ENCODE results near the gene LRCOL1. TPM values are rescaled to one million over a fixed set of nuclear protein-coding genes. Genes with fewer than 3 reads are reported as not detected.

LRCOL1 gene
- total and polyA plus RNA-seq, 2 experiments from 2014 or later, result 1.7 TPM; not detected in 1

DNA sequence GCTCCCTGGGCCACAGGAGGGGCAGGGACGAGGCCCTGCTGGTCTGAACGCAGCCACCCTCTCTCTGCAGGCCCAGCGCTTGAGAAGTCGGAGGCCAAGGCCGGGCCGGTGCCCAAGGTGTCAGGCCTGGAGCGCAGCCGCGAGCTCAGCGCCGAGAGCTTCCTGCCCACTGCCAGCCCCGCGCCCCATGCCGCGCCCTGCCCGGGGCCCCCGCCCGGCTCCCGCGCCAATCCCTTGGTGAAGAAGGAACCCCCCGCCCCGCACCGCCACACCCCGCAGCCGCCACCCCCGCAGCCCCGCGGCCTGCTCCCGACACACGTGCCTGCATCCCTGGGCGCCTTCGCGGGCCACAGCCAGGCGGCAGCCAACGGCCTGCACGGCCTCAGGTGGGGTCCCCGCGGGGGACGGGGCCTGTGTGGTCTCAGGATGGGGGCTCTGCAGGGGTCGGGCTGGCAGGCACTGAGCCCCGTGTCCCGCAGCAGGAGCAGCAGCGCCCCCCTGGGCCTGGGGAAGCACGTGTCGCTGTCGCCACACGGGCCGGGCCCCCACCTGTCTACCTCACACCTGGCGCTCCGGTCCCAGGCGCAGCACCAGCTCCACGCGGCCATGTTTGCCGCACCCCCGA, 40.4 kb downstream of the LRCOL1 start:
- H3K9me3 Mint-ChIP-seq, result no peaks in the 10 kb centered on the region
- H3K4me1 Mint-ChIP-seq, result no peaks in the 10 kb centered on the region
- H3K27ac ChIP-seq (ENCODE audit: low read depth), result no peak overlapping the region
- H3K36me3 Mint-ChIP-seq (ENCODE audit: low read depth), result peaks cover 15% of the 10 kb centered on the region; the same call in 2 of the 3 replicates
- H3K4me3 ChIP-seq, result no peak overlapping the region
- no peak overlapping the region for H2AFZ ChIP-seq
- peaks cover 10% of the 10 kb centered on the region for H3K27me3 Mint-ChIP-seq (ENCODE audit: insufficient read depth, low read depth, poor library complexity)
- no peaks in the 10 kb centered on the region for H3F3A ChIP-seq (replicated peaks; ENCODE audit: low read depth)
- H4K20me1 ChIP-seq (replicated peaks; ENCODE audit: insufficient read depth), result peaks cover 30% of the 10 kb centered on the region
- no peaks in the 10 kb centered on the region for H3K4me1 ChIP-seq (ENCODE audit: insufficient read depth)
- no peak overlapping the region for H3K4me3 Mint-ChIP-seq
- DNase-seq (ENCODE audit: low spot score) (no peak), ATAC-seq (peak; percentile 13)
- H3K27me3 ChIP-seq (ENCODE audit: insufficient read depth), result no peaks in the 10 kb centered on the region
- H3K9me2 ChIP-seq (ENCODE audit: insufficient read depth), result no peaks in the 10 kb centered on the region
- H3K36me3 ChIP-seq (ENCODE audit: insufficient read depth), result no peaks in the 10 kb centered on the region; the same call in 1 of the 2 replicates
- H3K79me2 ChIP-seq (replicated peaks; ENCODE audit: insufficient read depth), result peaks cover 19% of the 10 kb centered on the region
- TF ChIP-seq JUNB (IDR thresholded peaks at IDR 0.05; ENCODE audit: unreplicated experiment), result no peak
- 0 out of 2 replicates have a peak, but pooled peaks have one; percentile 14 for TF ChIP-seq POLR2AphosphoS5 (IDR thresholded peaks at IDR 0.05; ENCODE audit: low read depth)
- no peak overlapping the region for H3K27ac Mint-ChIP-seq
- H3K4me2 ChIP-seq, result no peak overlapping the region

DNA sequence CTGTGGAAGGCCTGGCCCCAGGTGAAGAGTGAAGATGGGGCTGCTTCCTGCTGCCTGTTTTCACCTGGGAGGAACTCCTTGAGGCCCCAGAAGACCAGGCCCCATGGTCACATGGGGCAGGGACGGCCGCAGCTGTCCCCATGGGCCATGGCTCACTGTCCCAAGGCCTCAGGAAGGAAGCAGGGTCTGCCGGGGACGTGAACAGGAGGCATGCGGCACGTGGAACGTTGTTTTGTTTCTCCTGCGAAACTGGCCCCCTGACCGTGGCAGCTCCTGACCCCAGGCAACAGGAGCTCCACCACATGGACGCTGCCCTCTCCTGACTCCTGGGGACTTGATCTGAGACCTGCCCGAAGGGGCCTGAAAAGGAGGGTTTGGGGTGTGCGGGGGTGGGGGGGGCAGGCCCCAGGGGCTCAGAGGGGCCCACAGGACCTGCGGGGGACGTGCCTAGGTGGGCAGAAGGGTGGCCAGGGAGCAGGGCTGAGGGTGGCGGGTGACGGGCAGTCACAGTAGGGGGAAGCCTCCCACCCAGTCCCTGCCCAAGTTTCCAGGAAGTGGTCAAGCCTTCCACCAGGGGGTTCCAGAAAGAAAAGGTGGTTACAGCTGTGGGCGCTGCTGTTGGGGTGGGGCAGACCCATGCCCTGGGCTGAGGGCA, 41.4 kb downstream of the LRCOL1 start:
- ATAC-seq, result no peak
- H3K4me1 Mint-ChIP-seq, result no peaks in the 10 kb centered on the region
- H3K79me2 ChIP-seq (replicated peaks; ENCODE audit: insufficient read depth), result peaks cover 29% of the 10 kb centered on the region
- peaks cover 10% of the 10 kb centered on the region for H3K27me3 Mint-ChIP-seq (ENCODE audit: insufficient read depth, low read depth, poor library complexity)
- peaks cover 32% of the 10 kb centered on the region for H4K20me1 ChIP-seq (replicated peaks; ENCODE audit: insufficient read depth)
- H3K9me3 Mint-ChIP-seq, result no peaks in the 10 kb centered on the region
- H3K27me3 ChIP-seq (ENCODE audit: insufficient read depth), result no peaks in the 10 kb centered on the region
- no peaks in the 10 kb centered on the region for H3F3A ChIP-seq (replicated peaks; ENCODE audit: low read depth)
- no peak for DNase-seq (ENCODE audit: low spot score)
- no peak overlapping the region for H3K4me3 Mint-ChIP-seq
- H2AFZ ChIP-seq, result no peak overlapping the region
- H3K4me2 ChIP-seq, result no peak overlapping the region
- no peak overlapping the region for H3K4me3 ChIP-seq
- no peaks in the 10 kb centered on the region for H3K4me1 ChIP-seq (ENCODE audit: insufficient read depth)
- peaks cover 15% of the 10 kb centered on the region; the same call in 2 of the 3 replicates for H3K36me3 Mint-ChIP-seq (ENCODE audit: low read depth)
- H3K27ac Mint-ChIP-seq, result no peak overlapping the region
- no peak overlapping the region for H3K27ac ChIP-seq (ENCODE audit: low read depth)
- no peaks in the 10 kb centered on the region for H3K9me2 ChIP-seq (ENCODE audit: insufficient read depth)
- no peaks in the 10 kb centered on the region; the same call in 1 of the 2 replicates for H3K36me3 ChIP-seq (ENCODE audit: insufficient read depth)
- TF ChIP-seq EZH2phosphoT487 (IDR thresholded peaks at IDR 0.05; ENCODE audit: unreplicated experiment), result no peak
- no peak for TF ChIP-seq EZH2 (IDR thresholded peaks at IDR 0.05; ENCODE audit: low read depth, unreplicated experiment)
- TF ChIP-seq, protein P1, sequence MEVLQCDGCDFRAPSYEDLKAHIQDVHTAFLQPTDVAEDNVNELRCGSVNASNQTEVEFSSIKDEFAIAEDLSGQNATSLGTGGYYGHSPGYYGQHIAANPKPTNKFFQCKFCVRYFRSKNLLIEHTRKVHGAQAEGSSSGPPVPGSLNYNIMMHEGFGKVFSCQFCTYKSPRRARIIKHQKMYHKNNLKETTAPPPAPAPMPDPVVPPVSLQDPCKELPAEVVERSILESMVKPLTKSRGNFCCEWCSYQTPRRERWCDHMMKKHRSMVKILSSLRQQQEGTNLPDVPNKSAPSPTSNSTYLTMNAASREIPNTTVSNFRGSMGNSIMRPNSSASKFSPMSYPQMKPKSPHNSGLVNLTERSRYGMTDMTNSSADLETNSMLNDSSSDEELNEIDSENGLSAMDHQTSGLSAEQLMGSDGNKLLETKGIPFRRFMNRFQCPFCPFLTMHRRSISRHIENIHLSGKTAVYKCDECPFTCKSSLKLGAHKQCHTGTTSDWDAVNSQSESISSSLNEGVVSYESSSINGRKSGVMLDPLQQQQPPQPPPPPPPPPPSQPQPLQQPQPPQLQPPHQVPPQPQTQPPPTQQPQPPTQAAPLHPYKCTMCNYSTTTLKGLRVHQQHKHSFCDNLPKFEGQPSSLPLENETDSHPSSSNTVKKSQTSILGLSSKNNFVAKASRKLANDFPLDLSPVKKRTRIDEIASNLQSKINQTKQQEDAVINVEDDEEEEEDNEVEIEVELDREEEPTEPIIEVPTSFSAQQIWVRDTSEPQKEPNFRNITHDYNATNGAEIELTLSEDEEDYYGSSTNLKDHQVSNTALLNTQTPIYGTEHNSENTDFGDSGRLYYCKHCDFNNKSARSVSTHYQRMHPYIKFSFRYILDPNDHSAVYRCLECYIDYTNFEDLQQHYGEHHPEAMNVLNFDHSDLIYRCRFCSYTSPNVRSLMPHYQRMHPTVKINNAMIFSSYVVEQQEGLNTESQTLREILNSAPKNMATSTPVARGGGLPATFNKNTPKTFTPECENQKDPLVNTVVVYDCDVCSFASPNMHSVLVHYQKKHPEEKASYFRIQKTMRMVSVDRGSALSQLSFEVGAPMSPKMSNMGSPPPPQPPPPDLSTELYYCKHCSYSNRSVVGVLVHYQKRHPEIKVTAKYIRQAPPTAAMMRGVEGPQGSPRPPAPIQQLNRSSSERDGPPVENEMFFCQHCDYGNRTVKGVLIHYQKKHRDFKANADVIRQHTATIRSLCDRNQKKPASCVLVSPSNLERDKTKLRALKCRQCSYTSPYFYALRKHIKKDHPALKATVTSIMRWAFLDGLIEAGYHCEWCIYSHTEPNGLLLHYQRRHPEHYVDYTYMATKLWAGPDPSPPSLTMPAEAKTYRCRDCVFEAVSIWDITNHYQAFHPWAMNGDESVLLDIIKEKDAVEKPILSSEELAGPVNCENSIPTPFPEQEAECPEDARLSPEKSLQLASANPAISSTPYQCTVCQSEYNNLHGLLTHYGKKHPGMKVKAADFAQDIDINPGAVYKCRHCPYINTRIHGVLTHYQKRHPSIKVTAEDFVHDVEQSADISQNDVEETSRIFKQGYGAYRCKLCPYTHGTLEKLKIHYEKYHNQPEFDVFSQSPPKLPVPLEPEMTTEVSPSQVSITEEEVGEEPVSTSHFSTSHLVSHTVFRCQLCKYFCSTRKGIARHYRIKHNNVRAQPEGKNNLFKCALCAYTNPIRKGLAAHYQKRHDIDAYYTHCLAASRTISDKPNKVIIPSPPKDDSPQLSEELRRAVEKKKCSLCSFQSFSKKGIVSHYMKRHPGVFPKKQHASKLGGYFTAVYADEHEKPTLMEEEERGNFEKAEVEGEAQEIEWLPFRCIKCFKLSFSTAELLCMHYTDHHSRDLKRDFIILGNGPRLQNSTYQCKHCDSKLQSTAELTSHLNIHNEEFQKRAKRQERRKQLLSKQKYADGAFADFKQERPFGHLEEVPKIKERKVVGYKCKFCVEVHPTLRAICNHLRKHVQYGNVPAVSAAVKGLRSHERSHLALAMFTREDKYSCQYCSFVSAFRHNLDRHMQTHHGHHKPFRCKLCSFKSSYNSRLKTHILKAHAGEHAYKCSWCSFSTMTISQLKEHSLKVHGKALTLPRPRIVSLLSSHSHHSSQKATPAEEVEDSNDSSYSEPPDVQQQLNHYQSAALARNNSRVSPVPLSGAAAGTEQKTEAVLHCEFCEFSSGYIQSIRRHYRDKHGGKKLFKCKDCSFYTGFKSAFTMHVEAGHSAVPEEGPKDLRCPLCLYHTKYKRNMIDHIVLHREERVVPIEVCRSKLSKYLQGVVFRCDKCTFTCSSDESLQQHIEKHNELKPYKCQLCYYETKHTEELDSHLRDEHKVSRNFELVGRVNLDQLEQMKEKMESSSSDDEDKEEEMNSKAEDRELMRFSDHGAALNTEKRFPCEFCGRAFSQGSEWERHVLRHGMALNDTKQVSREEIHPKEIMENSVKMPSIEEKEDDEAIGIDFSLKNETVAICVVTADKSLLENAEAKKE (CRISPR knock-in tag; IDR thresholded peaks at IDR 0.05), result no peak
- no peak for TF ChIP-seq POLR2AphosphoS5 (IDR thresholded peaks at IDR 0.05; ENCODE audit: low read depth)
- TF ChIP-seq ZNF114 (CRISPR knock-in tag; IDR thresholded peaks at IDR 0.05), result no peak
- TF ChIP-seq, protein P2, sequence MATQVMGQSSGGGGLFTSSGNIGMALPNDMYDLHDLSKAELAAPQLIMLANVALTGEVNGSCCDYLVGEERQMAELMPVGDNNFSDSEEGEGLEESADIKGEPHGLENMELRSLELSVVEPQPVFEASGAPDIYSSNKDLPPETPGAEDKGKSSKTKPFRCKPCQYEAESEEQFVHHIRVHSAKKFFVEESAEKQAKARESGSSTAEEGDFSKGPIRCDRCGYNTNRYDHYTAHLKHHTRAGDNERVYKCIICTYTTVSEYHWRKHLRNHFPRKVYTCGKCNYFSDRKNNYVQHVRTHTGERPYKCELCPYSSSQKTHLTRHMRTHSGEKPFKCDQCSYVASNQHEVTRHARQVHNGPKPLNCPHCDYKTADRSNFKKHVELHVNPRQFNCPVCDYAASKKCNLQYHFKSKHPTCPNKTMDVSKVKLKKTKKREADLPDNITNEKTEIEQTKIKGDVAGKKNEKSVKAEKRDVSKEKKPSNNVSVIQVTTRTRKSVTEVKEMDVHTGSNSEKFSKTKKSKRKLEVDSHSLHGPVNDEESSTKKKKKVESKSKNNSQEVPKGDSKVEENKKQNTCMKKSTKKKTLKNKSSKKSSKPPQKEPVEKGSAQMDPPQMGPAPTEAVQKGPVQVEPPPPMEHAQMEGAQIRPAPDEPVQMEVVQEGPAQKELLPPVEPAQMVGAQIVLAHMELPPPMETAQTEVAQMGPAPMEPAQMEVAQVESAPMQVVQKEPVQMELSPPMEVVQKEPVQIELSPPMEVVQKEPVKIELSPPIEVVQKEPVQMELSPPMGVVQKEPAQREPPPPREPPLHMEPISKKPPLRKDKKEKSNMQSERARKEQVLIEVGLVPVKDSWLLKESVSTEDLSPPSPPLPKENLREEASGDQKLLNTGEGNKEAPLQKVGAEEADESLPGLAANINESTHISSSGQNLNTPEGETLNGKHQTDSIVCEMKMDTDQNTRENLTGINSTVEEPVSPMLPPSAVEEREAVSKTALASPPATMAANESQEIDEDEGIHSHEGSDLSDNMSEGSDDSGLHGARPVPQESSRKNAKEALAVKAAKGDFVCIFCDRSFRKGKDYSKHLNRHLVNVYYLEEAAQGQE (IDR thresholded peaks at IDR 0.05; ENCODE audit: unreplicated experiment), result no peak
- TF ChIP-seq, protein P3, sequence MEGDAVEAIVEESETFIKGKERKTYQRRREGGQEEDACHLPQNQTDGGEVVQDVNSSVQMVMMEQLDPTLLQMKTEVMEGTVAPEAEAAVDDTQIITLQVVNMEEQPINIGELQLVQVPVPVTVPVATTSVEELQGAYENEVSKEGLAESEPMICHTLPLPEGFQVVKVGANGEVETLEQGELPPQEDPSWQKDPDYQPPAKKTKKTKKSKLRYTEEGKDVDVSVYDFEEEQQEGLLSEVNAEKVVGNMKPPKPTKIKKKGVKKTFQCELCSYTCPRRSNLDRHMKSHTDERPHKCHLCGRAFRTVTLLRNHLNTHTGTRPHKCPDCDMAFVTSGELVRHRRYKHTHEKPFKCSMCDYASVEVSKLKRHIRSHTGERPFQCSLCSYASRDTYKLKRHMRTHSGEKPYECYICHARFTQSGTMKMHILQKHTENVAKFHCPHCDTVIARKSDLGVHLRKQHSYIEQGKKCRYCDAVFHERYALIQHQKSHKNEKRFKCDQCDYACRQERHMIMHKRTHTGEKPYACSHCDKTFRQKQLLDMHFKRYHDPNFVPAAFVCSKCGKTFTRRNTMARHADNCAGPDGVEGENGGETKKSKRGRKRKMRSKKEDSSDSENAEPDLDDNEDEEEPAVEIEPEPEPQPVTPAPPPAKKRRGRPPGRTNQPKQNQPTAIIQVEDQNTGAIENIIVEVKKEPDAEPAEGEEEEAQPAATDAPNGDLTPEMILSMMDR (conservative IDR thresholded peaks at IDR 0.05; ENCODE audit: low read depth in 2 of 2), result no peak
